PC-9 (cell line): ENCODE data around the gene RPL36AL.

Experiments used
- EZH2 ChIP-seq: fragments of 200-600 bp; sonication (generic); IDR thresholded peaks from 2 replicates; pipeline ENCODE4 v1.8.0; 2017; ENCODE audit warnings: antibody characterized with exemption, low read depth
- TF ChIP-seq, protein P1 (sequence below): fragments of 200-600 bp; sonication (generic); conservative IDR thresholded peaks from 2 replicates; pipeline ENCODE4 v1.6.1; 2017; ENCODE audit warnings: mixed run types, antibody characterized with exemption, mild to moderate bottlenecking, moderate library complexity

DNA sequence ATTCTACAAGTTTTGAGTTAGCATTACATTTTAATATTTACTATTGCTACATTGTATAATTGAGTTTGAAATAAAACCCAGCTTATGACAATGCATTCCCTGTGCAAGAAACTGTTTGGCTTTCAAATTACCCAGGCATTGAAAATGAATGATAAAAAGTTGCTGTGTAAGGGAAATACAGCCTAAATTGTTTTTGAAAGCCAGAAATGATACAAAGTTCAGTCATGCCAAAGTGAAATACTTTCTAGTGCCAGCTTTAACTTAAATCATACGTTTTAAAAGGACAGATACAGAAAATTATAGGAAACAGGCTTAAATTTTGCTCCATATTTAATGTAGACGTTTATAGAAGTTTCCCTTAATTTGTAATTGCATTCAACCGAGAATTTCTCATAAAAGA, 3.0 kb upstream of the RPL36AL start:
- TF ChIP-seq, protein P1, sequence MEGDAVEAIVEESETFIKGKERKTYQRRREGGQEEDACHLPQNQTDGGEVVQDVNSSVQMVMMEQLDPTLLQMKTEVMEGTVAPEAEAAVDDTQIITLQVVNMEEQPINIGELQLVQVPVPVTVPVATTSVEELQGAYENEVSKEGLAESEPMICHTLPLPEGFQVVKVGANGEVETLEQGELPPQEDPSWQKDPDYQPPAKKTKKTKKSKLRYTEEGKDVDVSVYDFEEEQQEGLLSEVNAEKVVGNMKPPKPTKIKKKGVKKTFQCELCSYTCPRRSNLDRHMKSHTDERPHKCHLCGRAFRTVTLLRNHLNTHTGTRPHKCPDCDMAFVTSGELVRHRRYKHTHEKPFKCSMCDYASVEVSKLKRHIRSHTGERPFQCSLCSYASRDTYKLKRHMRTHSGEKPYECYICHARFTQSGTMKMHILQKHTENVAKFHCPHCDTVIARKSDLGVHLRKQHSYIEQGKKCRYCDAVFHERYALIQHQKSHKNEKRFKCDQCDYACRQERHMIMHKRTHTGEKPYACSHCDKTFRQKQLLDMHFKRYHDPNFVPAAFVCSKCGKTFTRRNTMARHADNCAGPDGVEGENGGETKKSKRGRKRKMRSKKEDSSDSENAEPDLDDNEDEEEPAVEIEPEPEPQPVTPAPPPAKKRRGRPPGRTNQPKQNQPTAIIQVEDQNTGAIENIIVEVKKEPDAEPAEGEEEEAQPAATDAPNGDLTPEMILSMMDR: no peak
- TF ChIP-seq EZH2: no peak
